GM12878 (cell line): ENCODE measurements around the gene CAV1. TPM values are rescaled to one million over a fixed set of nuclear protein-coding genes. Genes with fewer than 3 reads are reported as not detected.

Experiments used
- ATAC-seq: fragments of 200-7000 bp; cut with Tn5 transposase; 3 replicates; pipeline ENCODE4 v1.9.1; 2020; ENCODE audit warnings: mild to moderate bottlenecking, moderate library complexity
- BruUV-seq: library from RNA; stranded (reverse); fragments of 400-500 nt; replicated peaks from 2 replicates; lab custom pipeline; 2021; lab: Mats Ljungman, UMichigan
- CTCF ChIA-PET: fragments of 300-600 bp; sonication (Branson Sonifier 250); formaldehyde crosslinking; extraction: SDS; loops from one replicate; lab custom pipeline; 2021; ENCODE audit warnings: inconsistent platforms; lab: Yijun Ruan, JAX
- POLR2A ChIA-PET: fragments of 350-600 bp; formaldehyde crosslinking; extraction: SDS; loops from one replicate; lab custom pipeline; 2021; ENCODE audit warnings: inconsistent platforms; lab: Charles Lee
- RAD21 ChIA-PET: fragments of 300-600 bp; sonication (Branson Sonifier 250); formaldehyde crosslinking; loops from one replicate; lab custom pipeline; 2023; ENCODE audit warnings: antibody characterized with exemption; ENCODE audit not compliant: unreplicated experiment; lab: Charles Lee
- SMC1A ChIA-PET: fragments of 300-600 bp; sonication (Branson Sonifier 250); formaldehyde crosslinking; loops from one replicate; lab custom pipeline; 2023; ENCODE audit not compliant: unreplicated experiment, uncharacterized antibody; lab: Charles Lee
- DNase-seq: peaks from one replicate; pipeline ENCODE4 v3.0.0-alpha.2; 2011; ENCODE audit warnings: low read depth, low spot score
- FAIRE-seq: peaks from 3 replicates; lab custom pipeline; 2011; peaks lifted over from hg19 to GRCh38; lab: Jason Lieb, UNC
- H2AFZ ChIP-seq: 2 replicates; pipeline ENCODE4 v1.6.0; 2011; ENCODE audit warnings: low read depth, low read length, control low read depth; ENCODE audit not compliant: control insufficient read depth
- H3K27ac ChIP-seq: 2 replicates; pipeline ENCODE4 v1.5.1; 2011; ENCODE audit warnings: control low read depth; ENCODE audit not compliant: control insufficient read depth, insufficient read depth
- H3K27me3 ChIP-seq, 2 experiments: replicated peaks in 1 of 2; 2 replicates each; pipeline versions ENCODE4 v1.6.0 to v1.6.1; 2011; ENCODE audit warnings: low read length in 1 of 2; ENCODE audit not compliant: control insufficient read depth in 2 of 2, insufficient read depth in 2 of 2
- H3K36me3 ChIP-seq, 2 experiments: 2 replicates each; pipeline ENCODE4 v1.5.1; 2011; ENCODE audit warnings: low read length in 1 of 2; ENCODE audit not compliant: control insufficient read depth in 2 of 2, insufficient read depth in 2 of 2
- H3K4me1 ChIP-seq: 2 replicates; pipeline ENCODE4 v1.6.1; 2011; ENCODE audit warnings: mild to moderate bottlenecking, low read length, moderate library complexity, mixed read lengths; ENCODE audit not compliant: control insufficient read depth, insufficient read depth
- H3K4me2 ChIP-seq: 2 replicates; pipeline ENCODE4 v1.6.0; 2011; ENCODE audit warnings: control low read depth; ENCODE audit not compliant: control insufficient read depth, insufficient read depth
- H3K4me3 ChIP-seq: fragments of 200-600 bp; sonication (generic); 2 replicates; pipeline ENCODE4 v1.5.1; 2016
- H3K79me2 ChIP-seq: 2 replicates; pipeline ENCODE4 v1.6.0; 2011; ENCODE audit warnings: low read length; ENCODE audit not compliant: control insufficient read depth, insufficient read depth
- H3K9ac ChIP-seq: 2 replicates; pipeline ENCODE4 v1.8.0; 2011; ENCODE audit warnings: low read length, control low read depth, mixed read lengths; ENCODE audit not compliant: control insufficient read depth, insufficient read depth
- H3K9me3 ChIP-seq: replicated peaks from 3 replicates; pipeline ENCODE4 v1.5.1; 2011; ENCODE audit warnings: mild to moderate bottlenecking, low read length; ENCODE audit not compliant: control insufficient read depth, insufficient read depth
- H4K20me1 ChIP-seq: 2 replicates; pipeline ENCODE4 v1.6.0; 2011; ENCODE audit not compliant: control insufficient read depth, insufficient read depth
- ATF7 ChIP-seq: fragments of 450-650 bp; IDR thresholded peaks from 2 replicates; pipeline ENCODE4 v1.6.1; 2016; ENCODE audit warnings: low read depth, mild to moderate bottlenecking
- BACH1 ChIP-seq: fragments of 450-650 bp; IDR thresholded peaks from 2 replicates; pipeline ENCODE4 v1.6.1; 2017; ENCODE audit warnings: mild to moderate bottlenecking, borderline replicate concordance
- BHLHE40 ChIP-seq, 2 experiments: fragments of 450-650 bp in 1 of 2; IDR thresholded peaks; 2 replicates each; pipeline ENCODE4 v1.6.1; 2011 to 2017; ENCODE audit warnings: low read depth in 2 of 2, borderline replicate concordance in 1 of 2, improper control_type of control experiment in 1 of 2, low read length in 1 of 2, mild to moderate bottlenecking in 1 of 2
- DPF2 ChIP-seq: fragments of 450-650 bp; IDR thresholded peaks from 2 replicates; pipeline ENCODE4 v1.6.1; 2017; ENCODE audit warnings: mild to moderate bottlenecking
- EZH2 ChIP-seq: IDR thresholded peaks from 2 replicates; pipeline ENCODE4 v1.6.1; 2012; ENCODE audit warnings: low read depth, mild to moderate bottlenecking, control low read depth, inconsistent platforms, low read length, borderline replicate concordance; ENCODE audit not compliant: control insufficient read depth
- IRF4 ChIP-seq: IDR thresholded peaks from 2 replicates; pipeline ENCODE4 v1.6.1; 2011; ENCODE audit warnings: low read depth, low read length
- MEF2A ChIP-seq: IDR thresholded peaks from 2 replicates; pipeline ENCODE4 v1.6.1; 2011; ENCODE audit warnings: low read depth, mild to moderate bottlenecking, low read length, moderate library complexity; ENCODE audit not compliant: insufficient read depth
- SIX5 ChIP-seq: IDR thresholded peaks from 2 replicates; pipeline ENCODE4 v1.6.1; 2011; ENCODE audit warnings: mild to moderate bottlenecking, low read depth, low read length, moderate library complexity; ENCODE audit not compliant: severe bottlenecking
- SPI1 ChIP-seq: IDR thresholded peaks from 2 replicates; pipeline ENCODE4 v1.6.1; 2011; ENCODE audit warnings: low read depth, mild to moderate bottlenecking, low read length, moderate library complexity, borderline replicate concordance; ENCODE audit not compliant: insufficient read depth
- YY1 ChIP-seq: IDR thresholded peaks from 2 replicates; pipeline ENCODE4 v1.6.1; 2011; ENCODE audit warnings: low read depth, mild to moderate bottlenecking, low read length
- ZNF687 ChIP-seq: fragments of 450-650 bp; IDR thresholded peaks from 2 replicates; pipeline ENCODE4 v1.6.1; 2017; ENCODE audit warnings: mild to moderate bottlenecking, moderate library complexity
- WGBS: methylation state at CpG from one replicate; pipeline ENCODE4 v1.1.6; 2016; ENCODE audit warnings: low lambda C conversion rate; ENCODE audit not compliant: insufficient replicate concordance, insufficient coverage; ENCODE audit errors: missing lambda C conversion rate; 5-methylcytosine and 5-hydroxymethylcytosine counted together
- in situ Hi-C: fragments of 300-500 bp; cut with MboI; formaldehyde crosslinking; loops from 9 replicates; pipeline ENCODE4 v1.14.3; 2018; ENCODE audit warnings: mixed read lengths
- intact Hi-C: fragments of 100-400 bp; cut with micrococcal nuclease; formaldehyde crosslinking; loops from one replicate; pipeline ENCODE4 v1.14.2; 2022; ENCODE audit not compliant: unreplicated experiment
- polyA plus RNA-seq, 11 experiments: library from polyadenylated mRNA; depleted of rRNA in 4 of 11; unstranded in 6 of 11; stranded (reverse) in 5 of 11; fragments of >200 nt; fragmentation: Nextera tagmentation in 4 of 11; fragmentation: Illumina TruSeq in 1 of 11; extraction: Ambion mirVana in 4 of 11; extraction: Trizol in 1 of 11; gene quantifications; 1 replicate in 1 of 11; 2 replicates in 10 of 11; pipeline versions ENCODE4 v1.2.1 to v1.2.3, GENCODE V29; 2011 to 2016; ENCODE audit warnings: inconsistent platforms in 2 of 11, missing spikeins in 2 of 11, low read depth in 1 of 11
- total RNA-seq, 4 experiments: library from RNA; depleted of rRNA in 3 of 4; stranded (reverse); fragments of >200 nt in 3 of 4; fragmentation: Illumina TruSeq in 1 of 4; extraction: Trizol in 1 of 4; gene quantifications; 2 replicates each; pipeline versions ENCODE4 v1.2.1 to v1.2.3, GENCODE V29; 2013 to 2021

Gene CAV1
- total and polyA plus RNA-seq, 10 of the 15 experiments (the other 5 are each of a cell fraction or from before 2014, with no cell fraction given) = 0.45 to 26.5 (median 2.0) TPM

DNA sequence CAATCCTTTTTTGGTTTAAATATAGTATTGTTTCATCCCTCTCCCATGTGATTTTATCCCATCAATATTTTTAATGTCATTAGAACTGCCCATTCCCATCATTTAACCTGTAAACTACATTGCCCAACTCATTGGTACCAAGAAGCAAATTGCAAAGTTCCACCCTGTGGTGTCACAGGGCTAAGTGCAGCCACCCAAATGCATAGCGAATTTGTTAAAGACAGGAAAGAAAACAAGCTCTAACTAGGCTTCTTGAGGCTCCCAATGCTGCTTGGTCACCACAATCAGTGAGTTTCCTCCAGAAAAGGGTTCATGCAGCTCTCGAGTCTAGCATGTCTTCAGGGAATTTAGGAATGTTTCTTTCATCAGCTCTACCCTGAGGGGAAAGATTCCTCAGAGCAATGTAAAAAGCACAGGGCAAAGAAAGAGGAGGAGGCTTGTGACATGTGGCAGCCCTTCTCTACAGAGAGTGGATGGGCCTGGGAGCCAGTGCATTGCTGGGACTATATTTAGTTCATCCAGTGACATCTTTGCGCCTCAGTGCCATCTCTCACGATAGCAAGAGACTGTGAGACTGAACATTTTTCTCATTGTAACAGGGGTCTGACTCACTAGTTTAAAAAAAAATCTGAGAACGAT, 58.1 kb downstream of the CAV1 start:
- TF ChIP-seq ATF7 (no peak), EZH2 (no peak), MEF2A (0 out of 2 replicates have a peak, but pooled peaks have one; percentile 45)
- TF ChIP-seq, all 136 proteins: peak for 1
- FAIRE-seq = no peak
- POLR2A ChIA-PET = no interaction called here
- Histone ChIP-seq H2AFZ (peak overlapping the region; percentile 87), H3K27ac (peak overlapping the region; percentile 89), H3K36me3 (no peaks in the 10 kb centered on the region), H4K20me1 (no peaks in the 10 kb centered on the region), H3K27me3 (no peaks in the 10 kb centered on the region), H3K9ac (peak overlapping the region; percentile 24; the same call in 1 of the 2 replicates), H3K9me3 (no peaks in the 10 kb centered on the region; the same call in 2 of the 3 replicates), H3K4me2 (peak overlapping the region; percentile 87), H3K4me3 (no peak overlapping the region; the same call in 1 of the 2 replicates), H3K79me2 (no peaks in the 10 kb centered on the region), H3K4me1 (peaks cover 37% of the 10 kb centered on the region)
- CTCF ChIA-PET = interaction anchor here (0.7 to 7.1 kb wide), 8 partner anchors 9 to 444 kb away, joined by 3 to 119 read pairs (median 4); no protein-coding TSS in a partner anchor
- intact Hi-C loops (loop anchor here (10.0 kb wide), 1 partner anchor 448 kb away; no protein-coding TSS in a partner anchor), in situ Hi-C loops (loop anchor here (5.0 kb wide), 1 partner anchor 321 kb away; no protein-coding TSS in a partner anchor)
- BruUV-seq = no TSS peak
- WGBS = 30% methylated on average over 5 of the region's 5 CpGs
- RAD21 ChIA-PET = interaction anchor here (1.1 to 1.7 kb wide), 5 partner anchors 9 to 403 kb away, joined by 3 to 7 read pairs (median 4); no protein-coding TSS in a partner anchor
- no peak for DNase-seq
- peak; percentile 78 for ATAC-seq
- SMC1A ChIA-PET = interaction anchor here (0.9 to 1.8 kb wide), 7 partner anchors 8 to 328 kb away, joined by 3 to 7 read pairs (median 4); no protein-coding TSS in a partner anchor

- H3K4me1 ChIP-seq = peaks cover 42% of the 10 kb centered on the region
- H3K27ac ChIP-seq = peak overlapping the region; percentile 89
- ChIA-PET SMC1A (no interaction called here), RAD21 (no interaction called here), POLR2A (no interaction called here), CTCF (interaction anchor here (2.0 to 7.1 kb wide), 2 partner anchors 58 to 326 kb away, joined by 10 to 119 read pairs; no protein-coding TSS in a partner anchor)
- intact Hi-C loops = loop anchor here (10.0 kb wide), 1 partner anchor 449 kb away; no protein-coding TSS in a partner anchor
- BruUV-seq = no TSS peak
- peak overlapping the region; percentile 87 for H3K4me2 ChIP-seq
- no peaks in the 10 kb centered on the region for H3K79me2 ChIP-seq
- peak; percentile 75 for DNase-seq
- no peaks in the 10 kb centered on the region; the same call in 2 of the 3 replicates for H3K9me3 ChIP-seq
- FAIRE-seq = peak; percentile 87
- no peaks in the 10 kb centered on the region for H3K36me3 ChIP-seq
- no peaks in the 10 kb centered on the region for H3K27me3 ChIP-seq
- ATAC-seq = peak; percentile 94
- 0% methylated on average over 1 of the region's 1 CpG for WGBS
- H2AFZ ChIP-seq = no peak overlapping the region; the same call in 1 of the 2 replicates
- H3K4me3 ChIP-seq = 0 out of 2 replicates have a peak overlapping the region, but pooled peaks have one; percentile 10
- H3K9ac ChIP-seq = no peak overlapping the region
- H4K20me1 ChIP-seq = no peaks in the 10 kb centered on the region
- in situ Hi-C loops = loop anchor here (5.0 kb wide), 1 partner anchor 321 kb away; no protein-coding TSS in a partner anchor
- peak; percentile 65 to 69 for TF ChIP-seq BHLHE40 (IDR thresholded peaks at IDR 0.05; ENCODE audit: borderline replicate concordance in 1 of 2, low read depth in 2 of 2, low read length in 1 of 2)
- TF ChIP-seq DPF2 = peak; percentile 75
- no peak for TF ChIP-seq SIX5
- TF ChIP-seq BACH1 = peak; percentile 34; the same call in 1 of the 2 replicates
- TF ChIP-seq IRF4 = peak; percentile 85
- 0 out of 2 replicates have a peak, but pooled peaks have one; percentile 11 for TF ChIP-seq YY1
- peak; percentile 70 for TF ChIP-seq ZNF687
- peak; percentile 93 for TF ChIP-seq SPI1
These were observed 58.8 kb downstream of the CAV1 start for GRCh38 chr7:116583653-116584052.
